Mucosa of stomach (tissue), 1 donor: ENCODE results near the gene NMT1.

ENCODE experiments used
- H3K27me3 ChIP-seq: one replicate; pipeline ENCODE4 v1.7.0; 2013; ENCODE audit warnings: mild to moderate bottlenecking, low read length; ENCODE audit not compliant: control insufficient read depth, insufficient read depth
- H3K36me3 ChIP-seq: one replicate; pipeline ENCODE4 v1.7.0; 2013; ENCODE audit warnings: low read length; ENCODE audit not compliant: control insufficient read depth, insufficient read depth
- H3K4me1 ChIP-seq: one replicate; pipeline ENCODE4 v1.7.0; 2013; ENCODE audit warnings: mild to moderate bottlenecking, low read length; ENCODE audit not compliant: control insufficient read depth, insufficient read depth
- H3K4me3 ChIP-seq: one replicate; pipeline ENCODE4 v1.7.0; 2013; ENCODE audit warnings: low read length
- H3K9ac ChIP-seq: one replicate; pipeline ENCODE4 v1.7.0; 2013; ENCODE audit warnings: mild to moderate bottlenecking, low read length, moderate library complexity
- H3K9me3 ChIP-seq: one replicate; pipeline ENCODE4 v1.7.0; 2013; ENCODE audit warnings: mild to moderate bottlenecking, low read length, moderate library complexity; ENCODE audit not compliant: control insufficient read depth
- donor health status: Pancreatic carcinoma.

The NMT1 gene

GRCh38 chr17:45149669-45150664, 88.8 kb downstream of the NMT1 start:
- no peaks in the 10 kb centered on the region for H3K36me3 ChIP-seq
- H3K9ac ChIP-seq, result peak overlapping the region; percentile 93
- peaks cover 29% of the 10 kb centered on the region for H3K4me1 ChIP-seq
- H3K9me3 ChIP-seq, result no peaks in the 10 kb centered on the region
- peak overlapping the region; percentile 93 for H3K4me3 ChIP-seq
- H3K27me3 ChIP-seq, result no peaks in the 10 kb centered on the region

GRCh38 chr17:45150911-45151809, 90.0 kb downstream of the NMT1 start:
- Histone ChIP-seq H3K4me1 (peaks cover 24% of the 10 kb centered on the region), H3K4me3 (no peak overlapping the region), H3K27me3 (no peaks in the 10 kb centered on the region), H3K9ac (peak overlapping the region; percentile 41), H3K9me3 (no peaks in the 10 kb centered on the region), H3K36me3 (no peaks in the 10 kb centered on the region)

DNA sequence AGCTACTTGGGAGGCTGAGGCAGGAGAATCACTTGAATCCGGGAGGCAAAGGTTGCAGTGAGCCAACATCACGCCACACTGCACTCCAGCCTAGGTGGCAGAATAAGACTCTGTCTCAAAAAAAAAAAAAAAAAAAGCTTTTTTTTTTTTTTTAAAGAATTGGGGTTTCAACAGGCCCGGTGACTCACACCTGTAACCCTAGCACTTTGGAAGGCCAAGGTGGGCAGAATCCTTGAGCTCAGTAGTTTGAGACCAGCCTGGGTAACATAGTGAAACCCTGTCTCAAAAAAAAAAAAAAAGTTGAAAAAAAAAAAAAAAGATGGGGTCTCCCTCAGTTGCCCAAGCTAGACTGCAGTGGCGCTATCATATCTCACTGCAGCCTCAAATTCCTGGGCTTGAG, 93.9 kb downstream of the NMT1 start:
- peaks cover 26% of the 10 kb centered on the region for H3K4me1 ChIP-seq
- no peak overlapping the region for H3K9ac ChIP-seq
- H3K9me3 ChIP-seq, result no peaks in the 10 kb centered on the region
- no peaks in the 10 kb centered on the region for H3K27me3 ChIP-seq
- H3K36me3 ChIP-seq, result no peaks in the 10 kb centered on the region
- no peak overlapping the region for H3K4me3 ChIP-seq

GRCh38 chr17:45155483-45155882, 94.4 kb downstream of the NMT1 start:
- H3K4me3 ChIP-seq, result no peak overlapping the region
- no peaks in the 10 kb centered on the region for H3K9me3 ChIP-seq
- H3K9ac ChIP-seq, result no peak overlapping the region
- H3K4me1 ChIP-seq, result peaks cover 27% of the 10 kb centered on the region
- no peaks in the 10 kb centered on the region for H3K27me3 ChIP-seq
- no peaks in the 10 kb centered on the region for H3K36me3 ChIP-seq

- Histone ChIP-seq H3K4me3 (no peak overlapping the region), H3K27me3 (no peaks in the 10 kb centered on the region), H3K36me3 (no peaks in the 10 kb centered on the region), H3K9me3 (no peaks in the 10 kb centered on the region), H3K4me1 (peaks cover 21% of the 10 kb centered on the region), H3K9ac (no peak overlapping the region)
Measured at GRCh38 chr17:45156242-45156641, 95.1 kb downstream of the NMT1 start.
